K562 (cell line): ENCODE results near the gene FOSL1. TPM values are rescaled to one million over a fixed set of nuclear protein-coding genes. Genes with fewer than 3 reads are reported as not detected.

Experiments
- ARHGAP35 ChIP-seq: fragments of 450-650 bp; IDR thresholded peaks from 2 replicates; pipeline ENCODE4 v1.6.1; 2018; ENCODE audit not compliant: partially characterized antibody
- CBFA2T3 ChIP-seq: fragments of 450-650 bp; IDR thresholded peaks from 2 replicates; pipeline ENCODE4 v1.6.1; 2017
- CHAMP1 ChIP-seq: fragments of 450-650 bp; IDR thresholded peaks from 2 replicates; pipeline ENCODE4 v1.6.1; 2016; ENCODE audit warnings: mild to moderate bottlenecking
- CTCF ChIP-seq, 3 experiments: IDR thresholded peaks in 2 of 3; conservative IDR thresholded peaks in 1 of 3; 2 replicates each; pipeline ENCODE4 v1.5.1; 2011 to 2012; ENCODE audit warnings: low read length in 3 of 3, mild to moderate bottlenecking in 3 of 3, control low read depth in 2 of 3, improper control_type of control experiment in 1 of 3, inconsistent platforms in 1 of 3, low read depth in 1 of 3, mixed read lengths in 1 of 3, moderate library complexity in 1 of 3; ENCODE audit not compliant: insufficient read depth in 2 of 3
- ELF2 ChIP-seq: fragments of 250-450 bp; sonication (Bioruptor Pico); IDR thresholded peaks from 2 replicates; pipeline ENCODE4 v1.5.0; 2021; ENCODE audit warnings: mild to moderate bottlenecking
- NKRF ChIP-seq: fragments of 450-650 bp; IDR thresholded peaks from 2 replicates; pipeline ENCODE4 v1.6.1; 2016; ENCODE audit warnings: borderline replicate concordance
- NR3C1 ChIP-seq: sonication (generic); formaldehyde crosslinking; IDR thresholded peaks from 2 replicates; pipeline ENCODE4 v1.8.1; 2022; ENCODE audit warnings: missing genetic modification reagents
- PCBP2 ChIP-seq: fragments of 200-400 bp; formaldehyde crosslinking; IDR thresholded peaks from 2 replicates; pipeline ENCODE4 v1.6.1; 2018; ENCODE audit warnings: low read length, low read depth, mild to moderate bottlenecking, moderate library complexity; ENCODE audit not compliant: poor library complexity, severe bottlenecking
- TOE1 ChIP-seq, 2 experiments: fragments of 450-650 bp in 1 of 2; sonication (generic) in 1 of 2; formaldehyde crosslinking in 1 of 2; IDR thresholded peaks; 2 replicates each; pipeline versions ENCODE4 v1.7.1 to v1.8.0; 2016 to 2022; ENCODE audit warnings: borderline replicate concordance in 2 of 2, mild to moderate bottlenecking in 2 of 2, antibody characterized with exemption in 1 of 2, inconsistent platforms in 1 of 2, low read depth in 1 of 2, missing genetic modification reagents in 1 of 2, moderate library complexity in 1 of 2
- ZNF133 ChIP-seq: fragments of 250-450 bp; sonication (Bioruptor Pico); IDR thresholded peaks from 2 replicates; pipeline ENCODE4 v1.4.0; 2020; ENCODE audit warnings: mild to moderate bottlenecking
- ZNF224 ChIP-seq: sonication (generic); formaldehyde crosslinking; IDR thresholded peaks from 2 replicates; pipeline ENCODE4 v1.8.0; 2022; ENCODE audit warnings: mild to moderate bottlenecking, missing genetic modification reagents
- ZNF24 ChIP-seq: fragments of 450-650 bp; IDR thresholded peaks from 2 replicates; pipeline ENCODE4 v1.6.1; 2016
- ZNF41 ChIP-seq: fragments of 250-450 bp; sonication (Bioruptor Pico); conservative IDR thresholded peaks from 2 replicates; pipeline ENCODE4 v1.4.0; 2020; ENCODE audit warnings: mild to moderate bottlenecking
- polyA plus RNA-seq, 8 experiments: library from polyadenylated mRNA; depleted of rRNA in 4 of 8; stranded (reverse) in 5 of 8; unstranded in 3 of 8; fragments of >200 nt; fragmentation: Nextera tagmentation in 2 of 8; fragmentation: Illumina TruSeq in 1 of 8; extraction: Ambion mirVana in 2 of 8; extraction: Trizol in 1 of 8; gene quantifications; 2 replicates each; pipeline versions ENCODE4 v1.2.1 to v1.2.3, GENCODE V29; 2011 to 2014; ENCODE audit warnings: inconsistent platforms in 1 of 8, missing spikeins in 1 of 8
- total RNA-seq, 7 experiments: library from RNA; depleted of rRNA in 6 of 7; stranded (reverse); fragments of >200 nt in 6 of 7; fragmentation: Illumina TruSeq in 2 of 7; extraction: Trizol in 2 of 7; gene quantifications; 2 replicates each; pipeline versions ENCODE4 v1.2.1 to v1.2.3, GENCODE V29; 2011 to 2021; ENCODE audit warnings: low replicate concordance in 1 of 7
- TF ChIP-seq, protein P1 (sequence below): fragments of 250-450 bp; sonication (Bioruptor Pico); IDR thresholded peaks from 2 replicates; pipeline ENCODE4 v1.8.0; 2021; ENCODE audit warnings: borderline replicate concordance, mild to moderate bottlenecking, moderate library complexity; ENCODE audit not compliant: poor library complexity, severe bottlenecking
- TF ChIP-seq, protein P2 (sequence below), 2 experiments: fragments of 450-650 bp; IDR thresholded peaks; 2 replicates each; pipeline ENCODE4 v1.6.1; 2018; ENCODE audit warnings: mild to moderate bottlenecking in 2 of 2, low read depth in 1 of 2; ENCODE audit not compliant: partially characterized antibody in 2 of 2

Gene FOSL1
- total and polyA plus RNA-seq, 9 of the 15 experiments (the other 6 are each of a cell fraction or from before 2014, with no cell fraction given), result 3.5 to 39.6 (median 10.0) TPM

DNA sequence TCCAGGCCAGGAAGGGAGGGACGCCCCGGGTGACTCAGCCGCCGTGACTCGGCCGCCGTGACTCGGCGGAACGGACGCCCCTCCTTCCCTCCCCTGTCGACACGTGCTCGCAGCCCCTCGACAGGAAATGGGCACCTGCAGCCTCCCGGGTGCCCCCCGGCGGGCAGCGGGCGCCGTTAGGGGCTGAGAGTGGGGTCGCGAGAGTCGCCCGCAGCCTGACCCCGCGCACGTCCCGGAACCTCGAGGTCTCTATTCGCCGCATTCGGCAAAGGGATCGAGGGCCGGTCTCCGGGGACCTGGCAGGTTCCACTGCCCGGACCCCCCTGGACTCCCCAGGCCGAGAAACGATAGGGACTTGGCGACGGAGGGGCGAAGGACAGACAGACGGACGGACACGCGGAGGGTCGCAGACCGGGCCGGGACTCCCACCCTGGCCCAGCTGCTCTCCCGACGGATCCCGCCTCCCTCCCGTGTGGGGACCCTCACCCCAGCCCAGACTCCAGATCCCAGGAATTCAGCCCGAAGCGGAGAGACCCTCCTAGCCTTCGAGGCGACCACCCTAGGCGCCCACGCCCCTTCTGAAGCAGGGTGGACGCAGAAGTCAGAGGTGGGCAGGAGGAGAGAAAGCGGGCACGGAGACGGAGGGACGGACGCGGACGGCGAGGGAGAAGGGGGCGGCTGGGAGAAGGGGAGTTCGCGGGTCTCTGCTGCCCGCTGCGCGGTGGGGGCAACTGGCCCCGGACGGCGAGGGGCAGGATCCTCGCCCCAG lies 648 bp downstream of the FOSL1 start (continued):
- peak; percentile 69; the same call in 1 of the 2 replicates for TF ChIP-seq TOE1 (IDR thresholded peaks at IDR 0.05; ENCODE audit: borderline replicate concordance)
- peak; percentile 25; the same call in 1 of the 2 replicates for TF ChIP-seq TOE1 (CRISPR knock-in tag; IDR thresholded peaks at IDR 0.05; ENCODE audit: borderline replicate concordance, low read depth)
- TF ChIP-seq, protein P1, sequence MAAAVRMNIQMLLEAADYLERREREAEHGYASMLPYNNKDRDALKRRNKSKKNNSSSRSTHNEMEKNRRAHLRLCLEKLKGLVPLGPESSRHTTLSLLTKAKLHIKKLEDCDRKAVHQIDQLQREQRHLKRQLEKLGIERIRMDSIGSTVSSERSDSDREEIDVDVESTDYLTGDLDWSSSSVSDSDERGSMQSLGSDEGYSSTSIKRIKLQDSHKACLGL (CRISPR knock-in tag), result peak; percentile 59
- TF ChIP-seq NKRF, result peak; percentile 82; the same call in 1 of the 2 replicates
- no peak for TF ChIP-seq ZNF24
- TF ChIP-seq CHAMP1, result no peak
- TF ChIP-seq ZNF224, result no peak
- TF ChIP-seq ELF2, result 0 out of 2 replicates have a peak, but pooled peaks have one; percentile 56
- no peak for TF ChIP-seq ZNF133
- no peak for TF ChIP-seq CBFA2T3
- TF ChIP-seq ARHGAP35, result peak; percentile 51
- no peak for TF ChIP-seq ZNF41 (CRISPR knock-in tag)
- TF ChIP-seq CTCF (IDR thresholded peaks at IDR 0.05 in 2 of 3, conservative IDR thresholded peaks at IDR 0.05 in 1 of 3; ENCODE audit: insufficient read depth in 2 of 3, low read depth in 1 of 3, low read length in 3 of 3), result peak in 1 of 3 experiments; percentile 11; a peak in 1 of 6 replicates
- peak; percentile 16; the same call in 1 of the 2 replicates for TF ChIP-seq NR3C1 (CRISPR knock-in tag)
- TF ChIP-seq PCBP2, result no peak
- TF ChIP-seq, protein P2, sequence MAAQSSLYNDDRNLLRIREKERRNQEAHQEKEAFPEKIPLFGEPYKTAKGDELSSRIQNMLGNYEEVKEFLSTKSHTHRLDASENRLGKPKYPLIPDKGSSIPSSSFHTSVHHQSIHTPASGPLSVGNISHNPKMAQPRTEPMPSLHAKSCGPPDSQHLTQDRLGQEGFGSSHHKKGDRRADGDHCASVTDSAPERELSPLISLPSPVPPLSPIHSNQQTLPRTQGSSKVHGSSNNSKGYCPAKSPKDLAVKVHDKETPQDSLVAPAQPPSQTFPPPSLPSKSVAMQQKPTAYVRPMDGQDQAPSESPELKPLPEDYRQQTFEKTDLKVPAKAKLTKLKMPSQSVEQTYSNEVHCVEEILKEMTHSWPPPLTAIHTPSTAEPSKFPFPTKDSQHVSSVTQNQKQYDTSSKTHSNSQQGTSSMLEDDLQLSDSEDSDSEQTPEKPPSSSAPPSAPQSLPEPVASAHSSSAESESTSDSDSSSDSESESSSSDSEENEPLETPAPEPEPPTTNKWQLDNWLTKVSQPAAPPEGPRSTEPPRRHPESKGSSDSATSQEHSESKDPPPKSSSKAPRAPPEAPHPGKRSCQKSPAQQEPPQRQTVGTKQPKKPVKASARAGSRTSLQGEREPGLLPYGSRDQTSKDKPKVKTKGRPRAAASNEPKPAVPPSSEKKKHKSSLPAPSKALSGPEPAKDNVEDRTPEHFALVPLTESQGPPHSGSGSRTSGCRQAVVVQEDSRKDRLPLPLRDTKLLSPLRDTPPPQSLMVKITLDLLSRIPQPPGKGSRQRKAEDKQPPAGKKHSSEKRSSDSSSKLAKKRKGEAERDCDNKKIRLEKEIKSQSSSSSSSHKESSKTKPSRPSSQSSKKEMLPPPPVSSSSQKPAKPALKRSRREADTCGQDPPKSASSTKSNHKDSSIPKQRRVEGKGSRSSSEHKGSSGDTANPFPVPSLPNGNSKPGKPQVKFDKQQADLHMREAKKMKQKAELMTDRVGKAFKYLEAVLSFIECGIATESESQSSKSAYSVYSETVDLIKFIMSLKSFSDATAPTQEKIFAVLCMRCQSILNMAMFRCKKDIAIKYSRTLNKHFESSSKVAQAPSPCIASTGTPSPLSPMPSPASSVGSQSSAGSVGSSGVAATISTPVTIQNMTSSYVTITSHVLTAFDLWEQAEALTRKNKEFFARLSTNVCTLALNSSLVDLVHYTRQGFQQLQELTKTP (IDR thresholded peaks at IDR 0.05; ENCODE audit: low read depth in 1 of 2, partially characterized antibody in 2 of 2), result no peak
